Ovary (tissue), 9 donors: ENCODE measurements around the gene UPK1B. TPM values are rescaled to one million over a fixed set of nuclear protein-coding genes. Genes with fewer than 3 reads are reported as not detected.

Experiments used
- DNase-seq, 5 donors: peaks; one replicate each; pipeline ENCODE4 v3.0.0-alpha.2; 2019 to 2020
- H3K27ac ChIP-seq, 2 donors: fragments of 200-600 bp; one replicate each; pipeline versions ENCODE4 v1.5.1 to v1.8.0; 2019 to 2022
- H3K27me3 ChIP-seq: fragments of 200-600 bp; one replicate; pipeline ENCODE4 v1.8.0; 2022
- H3K36me3 ChIP-seq: fragments of 200-600 bp; sonication (generic); one replicate; pipeline ENCODE4 v1.5.1; 2019
- H3K4me1 ChIP-seq: one replicate; pipeline ENCODE4 v1.8.1; 2013; ENCODE audit warnings: mild to moderate bottlenecking, moderate library complexity; ENCODE audit not compliant: insufficient read depth
- H3K4me3 ChIP-seq: fragments of 200-600 bp; sonication (generic); one replicate; pipeline ENCODE4 v1.5.1; 2017
- H3K9me3 ChIP-seq, 2 donors: fragments of 200-600 bp in 1 of 2; sonication (generic) in 1 of 2; one replicate each; pipeline versions ENCODE4 v1.5.1 to v1.8.1; 2013 to 2019; ENCODE audit warnings: mild to moderate bottlenecking in 1 of 2, moderate library complexity in 1 of 2
- EP300 ChIP-seq: sonication (generic); formaldehyde crosslinking; IDR thresholded peaks from one replicate; pipeline ENCODE4 v1.6.1; 2017; ENCODE audit warnings: antibody characterized with exemption
- POLR2A ChIP-seq: fragments of 450-650 bp; IDR thresholded peaks from one replicate; pipeline ENCODE4 v1.6.1; 2017; ENCODE audit warnings: antibody characterized with exemption, mild to moderate bottlenecking, moderate library complexity
- WGBS, 3 donors: extraction: QIAGEN DNeasy Blood & Tissue Kit in 1 of 3; methylation state at CpG; one replicate each; pipeline versions ENCODE4 v1.1.5 to v1.1.7; 2013 to 2017; 5-methylcytosine and 5-hydroxymethylcytosine counted together
- intact Hi-C, 4 donors: fragments of 100-400 bp; cut with DNase I; formaldehyde crosslinking; loops; one replicate each; pipeline versions ENCODE4 v1.11.0 to v1.15.1; 2022 to 2023
- polyA plus RNA-seq, 2 donors: library from polyadenylated mRNA; stranded (reverse); fragments of 200-250 nt in 1 of 2; fragments of 350-450 nt in 1 of 2; fragmentation: Illumina TruSeq in 1 of 2; extraction: RNeasy Lipid Tissue Mini Kit (QIAGEN cat#74804) in 1 of 2; gene quantifications; one replicate each; pipeline ENCODE4 v1.2.3, GENCODE V29; 2013 to 2014
- total RNA-seq, 7 donors: library from RNA; depleted of rRNA in 2 of 7; stranded (reverse); fragments of >200 nt in 2 of 7; fragmentation: NEBNext Ultra II Directional in 3 of 7; extraction: Animal tissue kit (Norgen Biotek cat#: 25700) in 3 of 7; gene quantifications; one replicate each; pipeline versions ENCODE4 v1.1.0 to v1.2.4, GENCODE V29; 2016 to 2023
- TF ChIP-seq, protein P1 (sequence below), 3 donors: fragments of 450-650 bp in 2 of 3; fragments of 200-600 bp in 1 of 3; IDR thresholded peaks; one replicate each; pipeline versions ENCODE4 v1.5.1 to v1.8.0; 2016 to 2022; ENCODE audit warnings: antibody characterized with exemption in 3 of 3, mild to moderate bottlenecking in 1 of 3
- donor health status: DM: no; HTN: no; CAD: no; lungs with moderate emphysema.
- donor health status: DM: no; HTN: no; CAD: no.
- donor health status: Bipolar disorder and iron deficiency.
- donor health status: DM: yes; HTN: yes; CAD: no.
- donor health status: DM: no; HTN: no; CAD: no.
- donor health status: DM: yes; HTN: yes; CAD: no.

Gene UPK1B
- total and polyA plus RNA-seq, 9 donors = 0.05 to 1.4 (median 0.69) TPM; not detected in 4

DNA sequence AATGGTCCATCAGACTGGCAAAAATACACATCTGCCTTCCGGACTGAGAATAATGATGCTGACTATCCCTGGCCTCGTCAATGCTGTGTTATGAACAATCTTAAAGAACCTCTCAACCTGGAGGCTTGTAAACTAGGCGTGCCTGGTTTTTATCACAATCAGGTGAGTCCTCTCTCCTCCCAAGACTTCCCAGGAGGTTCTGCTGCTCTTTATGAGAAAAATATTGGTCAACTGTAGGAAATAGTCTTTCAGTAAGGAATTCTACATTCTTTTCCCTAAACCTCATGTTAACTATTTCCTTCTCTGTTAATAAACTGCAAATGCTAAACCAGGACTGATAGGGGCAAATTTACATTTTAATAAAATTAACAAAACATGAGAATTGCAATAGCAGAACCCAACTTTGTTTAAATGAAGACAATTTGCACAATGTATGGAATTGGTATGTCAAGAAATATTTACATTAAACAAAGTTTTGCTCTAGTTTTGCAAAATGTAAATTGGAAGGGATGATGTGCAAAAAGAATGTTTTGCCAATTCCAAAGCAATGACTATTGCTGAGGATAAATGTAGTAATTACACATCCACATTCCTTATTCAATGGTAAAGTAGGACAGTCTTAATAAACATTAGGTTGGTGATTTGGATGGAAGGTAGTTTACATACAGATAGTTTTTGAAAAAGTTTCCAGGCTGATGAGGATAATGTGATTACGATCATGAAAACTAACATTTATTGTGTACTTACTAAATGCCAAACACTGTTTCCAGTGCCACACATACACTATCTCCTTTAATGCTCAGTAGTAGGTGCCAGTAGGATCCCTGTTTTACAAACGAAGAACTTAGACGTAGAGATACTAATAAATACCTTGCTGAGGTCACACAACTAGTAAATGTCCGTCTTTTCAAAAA lies 21.1 kb downstream of the UPK1B start:
- WGBS, 3 donors = 76 to 82% (median 79%) methylated on average over 7 of the region's 7 CpGs
- DNase-seq = no peak
- Histone ChIP-seq H3K4me1 (no peaks in the 10 kb centered on the region), H3K36me3 (no peaks in the 10 kb centered on the region), H3K27ac (no peak overlapping the region), H3K4me3 (no peak overlapping the region), H3K9me3 (no peaks in the 10 kb centered on the region), H3K27me3 (no peaks in the 10 kb centered on the region)
- TF ChIP-seq, protein P1, sequence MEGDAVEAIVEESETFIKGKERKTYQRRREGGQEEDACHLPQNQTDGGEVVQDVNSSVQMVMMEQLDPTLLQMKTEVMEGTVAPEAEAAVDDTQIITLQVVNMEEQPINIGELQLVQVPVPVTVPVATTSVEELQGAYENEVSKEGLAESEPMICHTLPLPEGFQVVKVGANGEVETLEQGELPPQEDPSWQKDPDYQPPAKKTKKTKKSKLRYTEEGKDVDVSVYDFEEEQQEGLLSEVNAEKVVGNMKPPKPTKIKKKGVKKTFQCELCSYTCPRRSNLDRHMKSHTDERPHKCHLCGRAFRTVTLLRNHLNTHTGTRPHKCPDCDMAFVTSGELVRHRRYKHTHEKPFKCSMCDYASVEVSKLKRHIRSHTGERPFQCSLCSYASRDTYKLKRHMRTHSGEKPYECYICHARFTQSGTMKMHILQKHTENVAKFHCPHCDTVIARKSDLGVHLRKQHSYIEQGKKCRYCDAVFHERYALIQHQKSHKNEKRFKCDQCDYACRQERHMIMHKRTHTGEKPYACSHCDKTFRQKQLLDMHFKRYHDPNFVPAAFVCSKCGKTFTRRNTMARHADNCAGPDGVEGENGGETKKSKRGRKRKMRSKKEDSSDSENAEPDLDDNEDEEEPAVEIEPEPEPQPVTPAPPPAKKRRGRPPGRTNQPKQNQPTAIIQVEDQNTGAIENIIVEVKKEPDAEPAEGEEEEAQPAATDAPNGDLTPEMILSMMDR (IDR thresholded peaks at IDR 0.05) = no peak
- no peak for TF ChIP-seq EP300
- TF ChIP-seq POLR2A = no peak
- intact Hi-C loops = no loop called here

DNA sequence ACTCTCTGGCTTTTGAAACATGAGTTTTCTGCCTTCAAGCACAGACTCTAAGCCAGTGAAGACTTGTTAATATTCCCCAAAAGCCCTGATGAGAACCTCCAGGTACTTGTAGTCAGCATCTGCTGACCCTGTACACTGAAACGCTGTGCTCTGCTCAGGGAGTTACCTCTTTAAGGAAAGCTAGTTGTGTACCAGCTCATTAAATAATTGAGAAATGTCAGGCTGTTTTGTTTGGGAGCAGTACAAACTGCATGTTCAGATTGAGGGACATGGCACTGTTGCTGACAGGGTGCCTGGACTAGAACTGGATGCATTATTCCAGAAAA lies 21.7 kb downstream of the UPK1B start:
- Histone ChIP-seq H3K36me3 (no peaks in the 10 kb centered on the region), H3K27ac (no peak overlapping the region), H3K9me3 (no peaks in the 10 kb centered on the region), H3K27me3 (no peaks in the 10 kb centered on the region), H3K4me1 (no peaks in the 10 kb centered on the region), H3K4me3 (no peak overlapping the region)
- WGBS, 3 donors = 55 to 58% (median 55%) methylated on average over 1 of the region's 1 CpG
- TF ChIP-seq EP300 (no peak), POLR2A (no peak)
- TF ChIP-seq, protein P1 (IDR thresholded peaks at IDR 0.05) = no peak
- DNase-seq = no peak
- intact Hi-C loops = no loop called here

DNA sequence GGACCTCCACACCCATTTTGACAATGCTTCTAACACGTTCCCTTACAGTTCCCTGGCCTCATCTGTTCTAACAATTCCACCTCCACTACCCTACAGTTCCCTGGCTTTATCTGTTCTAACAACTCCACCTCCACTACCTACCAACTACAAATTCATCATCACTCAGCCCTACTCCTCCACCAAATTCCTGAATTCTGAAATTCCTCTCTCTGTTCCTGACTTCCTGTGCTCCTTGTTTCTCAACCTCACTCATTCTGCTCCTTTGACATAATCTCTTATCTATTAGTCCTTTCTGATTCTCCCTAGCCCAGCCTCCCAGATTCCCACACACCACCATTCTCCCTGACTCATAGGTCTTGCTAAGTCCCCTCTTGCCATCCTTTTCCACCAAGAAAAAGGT lies 22.5 kb downstream of the UPK1B start:
- 76 to 84% (median 76%) methylated on average over 1 of the region's 1 CpG for WGBS, 3 donors
- intact Hi-C loops = no loop called here
- no peak for DNase-seq

DNA sequence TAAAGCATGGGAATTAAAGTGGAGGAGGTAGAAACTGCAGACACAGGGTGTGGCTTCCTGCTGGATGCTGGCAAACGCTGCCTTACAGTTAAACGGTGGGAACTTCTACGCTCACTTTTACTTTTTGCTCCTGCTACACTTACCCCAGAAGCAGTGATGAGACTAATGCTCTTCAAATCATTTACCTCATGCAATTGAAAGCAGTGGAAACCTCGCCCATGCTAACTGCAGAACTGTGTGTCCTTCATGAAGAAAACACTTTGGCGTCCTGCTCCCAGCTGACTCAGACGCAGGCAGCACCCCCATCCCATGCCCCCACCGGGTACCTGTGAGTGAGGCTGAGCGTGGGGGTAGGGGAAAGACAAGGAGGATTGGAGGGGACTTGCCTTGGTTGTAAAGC lies 31.8 kb downstream of the UPK1B start:
- H3K4me1 ChIP-seq = peaks cover 1% of the 10 kb centered on the region
- no peaks in the 10 kb centered on the region for H3K36me3 ChIP-seq
- H3K27me3 ChIP-seq = no peaks in the 10 kb centered on the region
- WGBS, 3 donors = 27 to 43% (median 33%) methylated on average over 8 of the region's 8 CpGs
- no peak for DNase-seq
- no peak overlapping the region for H3K27ac ChIP-seq
- no peaks in the 10 kb centered on the region for H3K9me3 ChIP-seq
- intact Hi-C loops = no loop called here
- no peak overlapping the region for H3K4me3 ChIP-seq
- TF ChIP-seq, protein P1 (IDR thresholded peaks at IDR 0.05) = no peak
- TF ChIP-seq POLR2A (no peak), EP300 (no peak)

More for the DNA sequence above, 22.5 kb downstream of the UPK1B start:
- H3K9me3 ChIP-seq = no peaks in the 10 kb centered on the region
- TF ChIP-seq, protein P1 (IDR thresholded peaks at IDR 0.05) = no peak
- TF ChIP-seq EP300 (no peak), POLR2A (no peak)
- H3K27me3 ChIP-seq = no peaks in the 10 kb centered on the region
- no peaks in the 10 kb centered on the region for H3K4me1 ChIP-seq
- H3K4me3 ChIP-seq = no peak overlapping the region
- H3K36me3 ChIP-seq = no peaks in the 10 kb centered on the region
- no peak overlapping the region for H3K27ac ChIP-seq
